Thoracic aorta endothelial cell (primary cell): Measurements from ENCODE around the gene EMC1. TPM values are rescaled to one million over a fixed set of nuclear protein-coding genes. Genes with fewer than 3 reads are reported as not detected.

Source experiments
- total RNA-seq: library from RNA; depleted of rRNA; stranded (reverse); fragments of >200 nt; gene quantifications from 2 replicates; pipeline ENCODE4 v1.2.3, GENCODE V29; 2012

Gene EMC1
- total RNA-seq, result 72.2 and 74.5 TPM in 2 replicates

DNA sequence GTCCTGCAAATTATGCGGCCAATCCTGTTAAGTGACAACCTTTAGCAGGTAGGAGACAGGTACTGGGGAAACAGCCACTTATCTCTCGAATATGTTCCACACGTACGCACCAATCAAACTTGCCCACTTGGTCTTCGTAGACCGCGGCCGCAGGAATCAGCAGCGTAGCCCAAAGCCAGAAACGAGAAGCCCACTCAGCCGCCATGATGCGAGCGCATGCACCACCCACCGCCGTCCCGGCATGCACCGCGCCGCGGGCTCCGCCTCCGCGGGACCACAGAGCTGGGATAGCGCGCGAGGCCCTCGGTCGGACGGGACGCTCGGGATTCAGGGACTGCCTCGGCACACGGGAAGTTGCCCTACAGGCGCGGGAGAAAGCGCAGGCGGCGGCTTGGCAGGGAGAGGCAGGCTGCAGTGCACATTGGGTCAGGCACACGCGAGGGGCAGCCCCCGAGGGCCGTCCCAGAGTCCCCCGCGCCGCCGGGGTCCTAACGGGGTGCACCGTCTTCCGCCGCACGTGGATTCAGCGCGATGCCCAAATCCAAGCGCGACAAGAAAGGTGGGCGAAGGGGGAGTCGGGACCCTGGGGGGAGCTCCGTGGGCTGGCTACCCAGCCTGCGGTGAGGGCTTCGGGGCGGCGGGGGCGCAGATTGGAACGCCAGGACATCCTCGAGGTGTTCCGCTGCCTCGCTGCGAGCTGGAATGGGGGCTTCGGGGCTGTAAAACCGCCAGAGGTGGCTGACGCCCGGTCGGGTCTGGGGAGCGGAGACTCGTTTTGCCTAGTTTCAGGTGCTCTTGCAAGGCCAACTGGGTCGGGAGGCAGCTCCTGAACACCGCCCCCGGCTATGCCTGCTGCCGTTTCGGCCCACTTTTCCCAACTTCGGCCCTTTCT lies at the start of gene EMC1, which contains the start of gene MRTO4:
Gene EMC1, minus strand, starts transcription at position 220 of the 892 bp plus-strand sequence. Its CDS starts 15 bp downstream, at position 205.
Gene MRTO4, plus strand, starts transcription at position 501 of the 892 bp plus-strand sequence. Its CDS starts 31 bp downstream, at position 532.

DNA sequence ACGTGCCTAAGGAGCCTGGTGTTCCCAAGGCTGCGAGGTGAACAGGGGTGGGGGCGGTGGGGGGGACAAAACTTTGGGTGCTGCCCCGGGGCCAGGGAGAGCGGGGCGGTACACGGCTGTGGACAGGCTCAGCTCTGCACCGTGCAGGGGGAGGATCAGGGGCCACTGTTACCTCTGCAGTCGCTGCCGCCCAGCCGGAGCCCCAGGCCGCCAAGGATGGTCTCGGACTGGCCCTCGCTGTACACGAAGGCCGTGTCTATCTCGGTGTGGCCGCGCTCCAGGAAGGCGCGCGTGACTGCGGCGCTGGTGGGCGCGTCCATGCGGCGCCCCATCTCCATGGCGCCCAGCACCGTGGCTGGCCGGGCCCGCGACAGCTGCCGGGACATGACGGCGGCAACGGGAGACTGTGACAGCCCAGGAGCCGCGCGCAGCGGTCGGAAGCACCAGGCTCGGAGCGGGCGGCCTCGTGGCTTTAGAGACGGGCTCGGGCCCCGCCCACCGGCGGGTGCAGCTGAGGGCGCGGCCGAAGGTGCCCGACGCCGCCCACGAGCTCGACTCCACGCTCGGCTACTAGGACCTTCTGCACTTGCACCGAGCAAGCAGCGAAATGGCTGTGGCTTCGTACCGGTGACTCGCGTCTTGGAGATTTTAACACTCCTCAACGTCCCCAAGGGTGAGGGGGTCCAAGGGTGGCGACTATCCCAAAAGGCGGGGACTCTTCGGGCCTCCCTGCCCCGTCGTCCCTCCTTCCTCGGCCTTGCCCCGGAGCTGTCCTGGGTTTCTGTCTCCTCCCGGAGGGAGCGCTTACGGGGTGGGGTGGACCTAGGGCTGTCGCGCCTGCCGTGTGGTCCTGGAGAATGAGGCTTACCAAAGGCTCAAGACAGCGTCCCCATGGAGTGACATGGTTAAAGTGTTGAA lies 37.3 kb upstream of the EMC1 start, which contains the start of gene AKR7A3:
Gene AKR7A3, minus strand, starts transcription at position 447 of the 918 bp plus-strand sequence. Its CDS starts 61 bp downstream, at position 386.

DNA sequence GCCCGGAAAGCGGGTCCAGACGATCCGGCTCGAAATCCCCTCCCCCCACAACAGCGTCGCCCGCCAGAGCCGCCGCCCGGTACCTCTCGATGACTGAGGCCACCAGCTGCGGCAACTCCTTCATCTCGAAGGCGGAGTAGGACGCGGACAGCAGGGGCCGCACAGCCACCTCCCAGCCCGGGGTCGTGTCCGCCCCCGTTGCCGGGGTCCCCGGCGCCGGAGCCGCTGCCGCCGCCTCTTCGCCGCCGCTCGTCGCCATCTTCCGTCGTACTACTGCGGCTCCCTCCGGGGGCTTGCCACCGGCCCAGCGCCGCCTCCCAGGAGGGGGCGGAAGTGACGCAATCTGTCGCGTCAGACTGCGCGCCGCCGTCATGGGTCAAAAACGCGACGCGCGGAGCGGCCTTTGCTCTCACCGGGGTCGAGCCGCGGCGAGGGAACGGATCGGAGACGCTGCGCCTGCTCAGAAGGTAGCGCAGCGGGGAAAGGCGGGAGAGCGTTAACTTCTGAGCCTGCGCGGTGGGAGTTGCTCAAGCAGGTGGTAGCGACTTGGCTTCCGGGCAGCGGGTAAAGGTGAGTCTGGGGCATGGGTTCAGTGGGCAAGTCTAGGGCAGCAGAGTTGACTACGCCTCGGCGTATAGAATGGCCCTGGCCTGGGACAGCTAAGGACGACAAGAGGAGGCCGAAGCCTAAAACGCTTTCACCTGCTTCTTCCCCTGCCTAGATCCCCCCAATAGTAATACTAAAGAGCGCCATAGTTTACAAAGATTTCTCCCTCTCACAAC lies 41.1 kb downstream of the EMC1 start, which contains the start of gene UBR4:
Gene UBR4, minus strand, starts transcription at position 277 of the 782 bp plus-strand sequence. Its CDS starts 18 bp downstream, at position 259.

Other genes with a start within 250 kb of the EMC1 start
- 163 and 178 TPM in 2 replicates for gene UBR4, start 41.3 kb downstream of the EMC1 start, total RNA-seq
- 45.2 and 48.1 TPM in 2 replicates for gene MRTO4, start 281 bp upstream of the EMC1 start, total RNA-seq
- 0.40 and 0.43 TPM in 2 replicates for gene AKR7A3, start 37.2 kb upstream of the EMC1 start, total RNA-seq
- 41.1 and 47.9 TPM in 2 replicates for gene AKR7A2, start 60.6 kb upstream of the EMC1 start, total RNA-seq
- gene SLC66A1, start 60.8 kb upstream of the EMC1 start, total RNA-seq, result 13.7 and 14.0 TPM in 2 replicates
- gene CAPZB, start 234.0 kb upstream of the EMC1 start, total RNA-seq, result 151 and 181 TPM in 2 replicates